ENCODE data around the gene ASB7. TPM values are rescaled to one million over a fixed set of nuclear protein-coding genes. Genes with fewer than 3 reads are reported as not detected.

Gene ASB7
- total RNA-seq, 3 donors from 2014 or later (not counting 1 experiment from before 2014, with no cell fraction given) = 16.1 to 23.1 (median 20.5) TPM

- H3K27me3 Mint-ChIP-seq (ENCODE audit: low read depth in 2 of 2) = peaks cover 13 to 36% of the 10 kb centered on the region in 2 donors
- H3K4me3 Mint-ChIP-seq = no peak overlapping the region
- ATAC-seq = no peak
- no peaks in the 10 kb centered on the region for H3K36me3 Mint-ChIP-seq
- no peaks in the 10 kb centered on the region for H3K9me3 Mint-ChIP-seq
- DNase-seq = no peak
- WGBS (ENCODE audit: insufficient coverage) = 86% methylated on average over 4 of the region's 4 CpGs
- H3K36me3 ChIP-seq (ENCODE audit: control insufficient read depth, insufficient read depth, low read length) = no peaks in the 10 kb centered on the region
- H3K27ac ChIP-seq (ENCODE audit: low read length) = no peak overlapping the region
- no peak overlapping the region for H3K4me3 ChIP-seq (ENCODE audit: low read length)
- H3K27me3 ChIP-seq (ENCODE audit: control insufficient read depth, insufficient read depth, low read length) = peaks cover 3% of the 10 kb centered on the region
- intact Hi-C loops (cut with micrococcal nuclease) = no loop called here
- TF ChIP-seq CTCF (IDR thresholded peaks at IDR 0.05) = no peak
- H3K27ac Mint-ChIP-seq = no peak overlapping the region
- H3K9me3 ChIP-seq (ENCODE audit: control insufficient read depth, insufficient read depth, low read length) = no peaks in the 10 kb centered on the region
- no peaks in the 10 kb centered on the region for H3K4me1 Mint-ChIP-seq
- no peaks in the 10 kb centered on the region for H3K4me1 ChIP-seq (ENCODE audit: control insufficient read depth, insufficient read depth, low read length)
Observed at GRCh38 chr15:100694381-100695021, 92.1 kb downstream of the ASB7 start.

GRCh38 chr15:100695048-100695447 is 92.7 kb downstream of the ASB7 start:
- Mint-ChIP-seq H3K27ac (no peak overlapping the region), H3K36me3 (no peaks in the 10 kb centered on the region), H3K4me1 (no peaks in the 10 kb centered on the region), H3K27me3 (ENCODE audit: low read depth in 2 of 2) (peaks cover 13 to 37% of the 10 kb centered on the region in 2 donors), H3K9me3 (no peaks in the 10 kb centered on the region), H3K4me3 (no peak overlapping the region)
- Histone ChIP-seq H3K27me3 (ENCODE audit: control insufficient read depth, insufficient read depth, low read length) (peaks cover 3% of the 10 kb centered on the region), H3K36me3 (ENCODE audit: control insufficient read depth, insufficient read depth, low read length) (no peaks in the 10 kb centered on the region), H3K9me3 (ENCODE audit: control insufficient read depth, insufficient read depth, low read length) (no peaks in the 10 kb centered on the region), H3K27ac (ENCODE audit: low read length) (no peak overlapping the region), H3K4me3 (ENCODE audit: low read length) (no peak overlapping the region), H3K4me1 (ENCODE audit: control insufficient read depth, insufficient read depth, low read length) (no peaks in the 10 kb centered on the region)
- WGBS (ENCODE audit: insufficient coverage) = no CpG with 5 or more reads among the region's 3 CpGs
- DNase-seq (no peak), ATAC-seq (no peak)
- TF ChIP-seq CTCF (IDR thresholded peaks at IDR 0.05) = no peak
- intact Hi-C loops (cut with micrococcal nuclease) = no loop called here

GRCh38 chr15:100696452-100696851 is 94.1 kb downstream of the ASB7 start:
- ATAC-seq (no peak), DNase-seq (no peak)
- no peaks in the 10 kb centered on the region for H3K36me3 ChIP-seq (ENCODE audit: control insufficient read depth, insufficient read depth, low read length)
- H3K27ac Mint-ChIP-seq = no peak overlapping the region
- WGBS (ENCODE audit: insufficient coverage) = 94% methylated on average over 2 of the region's 3 CpGs
- intact Hi-C loops (cut with micrococcal nuclease) = no loop called here
- H3K27me3 ChIP-seq (ENCODE audit: control insufficient read depth, insufficient read depth, low read length) = peaks cover 3% of the 10 kb centered on the region
- H3K9me3 ChIP-seq (ENCODE audit: control insufficient read depth, insufficient read depth, low read length) = no peaks in the 10 kb centered on the region
- no peaks in the 10 kb centered on the region for H3K36me3 Mint-ChIP-seq
- no peaks in the 10 kb centered on the region for H3K9me3 Mint-ChIP-seq
- H3K4me1 ChIP-seq (ENCODE audit: control insufficient read depth, insufficient read depth, low read length) = no peaks in the 10 kb centered on the region
- no peaks in the 10 kb centered on the region for H3K4me1 Mint-ChIP-seq
- H3K4me3 Mint-ChIP-seq = no peak overlapping the region
- H3K27me3 Mint-ChIP-seq (ENCODE audit: low read depth in 2 of 2) = peaks cover 13 to 37% of the 10 kb centered on the region in 2 donors
- TF ChIP-seq CTCF (IDR thresholded peaks at IDR 0.05) = no peak
- no peak overlapping the region for H3K4me3 ChIP-seq (ENCODE audit: low read length)
- H3K27ac ChIP-seq (ENCODE audit: low read length) = no peak overlapping the region

Other genes with a start within 250 kb of the ASB7 start
- gene CERS3, start 73.6 kb upstream of the ASB7 start, total RNA-seq = under 1 TPM; 0.40 to 0.90 (median 0.48) TPM
- gene LINS1, start 405 bp upstream of the ASB7 start, total RNA-seq = 10 to 100 TPM; 26.1 to 28.2 (median 26.7) TPM

All from natural killer cell (primary cell).